GM18870 (cell line): ENCODE results near the gene LSS.
"Not testable (repeated sequence)": the region's sequence is repeated elsewhere in the genome, so short reads cannot be mapped to it uniquely, and the experiment has no call there.

Experiments
- ATAC-seq: cut with Tn5 transposase; IDR thresholded peaks from one replicate; pipeline ENCODE4 v1.9.1; 2021; ENCODE audit warnings: moderate library complexity; ENCODE audit not compliant: unreplicated experiment

Gene LSS

DNA sequence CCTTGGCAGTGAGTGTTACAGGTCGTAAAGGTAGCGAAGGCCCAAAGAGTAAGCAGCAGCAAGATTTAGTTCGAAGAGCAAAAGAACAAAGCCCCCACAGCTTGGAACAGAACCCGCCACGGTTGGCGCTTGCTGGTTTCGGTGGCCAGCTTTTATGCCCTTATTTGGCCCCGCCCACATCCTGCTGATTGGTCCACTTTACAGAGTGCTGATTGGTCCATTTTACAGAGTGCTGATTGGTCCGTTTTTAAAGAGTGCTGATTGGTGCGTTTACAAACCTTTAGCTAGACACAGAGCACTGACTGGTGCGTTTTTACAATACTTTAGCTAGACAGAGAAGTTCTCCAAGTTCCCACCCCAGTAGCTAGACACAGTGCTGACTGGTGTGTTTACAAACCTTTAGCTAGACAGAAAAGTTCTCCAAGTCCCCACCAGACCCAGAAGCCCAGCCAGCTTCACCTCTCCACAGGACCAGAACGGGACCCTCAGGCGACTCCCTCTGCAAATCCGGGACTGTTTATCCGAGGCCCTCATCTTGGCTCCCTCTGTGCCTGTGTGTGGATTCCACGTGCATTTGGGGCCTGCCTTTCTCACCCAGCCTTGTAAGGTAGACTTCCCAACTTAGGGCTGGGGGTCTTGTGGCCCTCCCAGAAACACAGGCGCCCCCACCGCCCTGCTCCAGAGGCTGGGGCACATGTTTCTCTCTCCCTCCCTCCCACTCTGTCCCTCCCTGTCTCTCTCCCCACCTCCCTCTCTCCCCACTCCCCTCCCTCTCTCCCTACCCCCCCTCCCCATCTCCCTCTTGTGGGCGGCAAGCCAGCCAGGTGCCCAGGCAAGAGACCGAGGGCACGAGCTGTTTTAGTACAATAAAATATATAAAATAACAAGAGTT, 85.7 kb downstream of the LSS start:
- no peak for ATAC-seq

GRCh38 chr21:46141767-46142581, 86.6 kb downstream of the LSS start:
- no peak for ATAC-seq

GRCh38 chr21:46140352-46141003, 88.1 kb downstream of the LSS start:
- ATAC-seq: not testable (repeated sequence)

GRCh38 chr21:46139686-46140085, 88.9 kb downstream of the LSS start:
- no peak for ATAC-seq

- no peak for ATAC-seq
These were observed 90.1 kb downstream of the LSS start for GRCh38 chr21:46138383-46138970.
